NCI-H460 (cell line): ENCODE results near the gene GPR162. TPM values are rescaled to one million over a fixed set of nuclear protein-coding genes. Genes with fewer than 3 reads are reported as not detected.

Experiments used
- DNase-seq: peaks from one replicate; pipeline ENCODE4 v3.0.0-alpha.2; 2016; ENCODE audit warnings: low read depth; ENCODE audit errors: extremely low read depth
- polyA plus RNA-seq: library from polyadenylated mRNA; depleted of rRNA; stranded (reverse); fragments of >200 nt; gene quantifications from 2 replicates; pipeline ENCODE4 v1.2.3, GENCODE V29; 2014; cell fraction: nucleus; rRNA removed
- total RNA-seq: library from RNA; depleted of rRNA; stranded (reverse); fragments of >200 nt; shearing (Covaris generic); gene quantifications from 2 replicates; pipeline ENCODE4 v1.2.3, GENCODE V29; 2014; rRNA removed

The GPR162 gene
- total RNA-seq, result 0.61 and 0.94 TPM in 2 replicates
- 0.11 and 0.60 TPM in 2 replicates for polyA plus RNA-seq

GRCh38 chr12:6821591-6822425 is at the start of gene GPR162:
Gene GPR162, plus strand, starts transcription at chr12:6821821. Its CDS starts 2,078 bp downstream, at chr12:6823899.
- no peak for DNase-seq

GRCh38 chr12:6772331-6772695 is 49.3 kb upstream of the GPR162 start, which contains the start of gene LAG3:
Gene LAG3, plus strand, starts transcription at chr12:6772520. Its CDS starts 333 bp downstream, at chr12:6772853.
- no peak for DNase-seq

GRCh38 chr12:6772726-6773589 is 48.7 kb upstream of the GPR162 start:
- DNase-seq, result no peak

GRCh38 chr12:6773590-6774351 is 47.9 kb upstream of the GPR162 start:
- no peak for DNase-seq

- no peak for DNase-seq
Measured at GRCh38 chr12:6774499-6775062, 47.0 kb upstream of the GPR162 start.

GRCh38 chr12:6775185-6776174 is 46.1 kb upstream of the GPR162 start:
- DNase-seq, result no peak

- no peak for DNase-seq
Measured at GRCh38 chr12:6777386-6777785, 44.2 kb upstream of the GPR162 start.

GRCh38 chr12:6778217-6778573 is 43.4 kb upstream of the GPR162 start:
- no peak for DNase-seq

GRCh38 chr12:6778574-6779550 is 42.8 kb upstream of the GPR162 start:
- peak; percentile 88 for DNase-seq

GRCh38 chr12:6779708-6780432 is 41.8 kb upstream of the GPR162 start:
- no peak for DNase-seq

- no peak for DNase-seq
Measured at GRCh38 chr12:6780573-6780972, 41.0 kb upstream of the GPR162 start.

GRCh38 chr12:6782119-6782518 is 39.5 kb upstream of the GPR162 start:
- DNase-seq, result no peak

- no peak for DNase-seq
Measured at GRCh38 chr12:6782850-6783566, 38.6 kb upstream of the GPR162 start.

- no peak for DNase-seq
Measured at GRCh38 chr12:6783828-6784227, 37.8 kb upstream of the GPR162 start.

- no peak for DNase-seq
Measured at GRCh38 chr12:6784296-6784695, 37.3 kb upstream of the GPR162 start.

- DNase-seq, result no peak
Measured at GRCh38 chr12:6784761-6785160, 36.9 kb upstream of the GPR162 start.
